Progenitor cell of endocrine pancreas (in vitro differentiated cells): ENCODE results near the gene DKK3. TPM values are rescaled to one million over a fixed set of nuclear protein-coding genes. Genes with fewer than 3 reads are reported as not detected.

ENCODE experiments used
- DNase-seq: peaks from one replicate; pipeline ENCODE4 v3.0.0; 2021; ENCODE audit warnings: low spot score; ENCODE audit not compliant: unreplicated experiment
- H3K27ac Mint-ChIP-seq: 2 replicates; pipeline ENCODE4 v1.8.0; 2021; ENCODE audit warnings: mild to moderate bottlenecking, moderate library complexity, mixed read lengths
- H3K27me3 Mint-ChIP-seq: 2 replicates; pipeline ENCODE4 v1.8.0; 2021; ENCODE audit warnings: mixed read lengths
- H3K36me3 Mint-ChIP-seq: 2 replicates; pipeline ENCODE4 v1.8.0; 2022; ENCODE audit warnings: mixed read lengths; ENCODE audit not compliant: insufficient read depth
- H3K4me1 Mint-ChIP-seq: 2 replicates; pipeline ENCODE4 v1.8.0; 2021; ENCODE audit warnings: low read depth, mixed read lengths
- H3K4me3 Mint-ChIP-seq: 2 replicates; pipeline ENCODE4 v1.8.0; 2021; ENCODE audit warnings: low read depth, mild to moderate bottlenecking, moderate library complexity, mixed read lengths
- H3K9me3 Mint-ChIP-seq: 2 replicates; pipeline ENCODE4 v1.8.0; 2021; ENCODE audit warnings: low read depth, mixed read lengths
- CTCF ChIP-seq: fragments of 200-600 bp; sonication (generic); IDR thresholded peaks from one replicate; pipeline ENCODE4 v1.5.0; 2021; ENCODE audit warnings: antibody characterized with exemption, mild to moderate bottlenecking; ENCODE audit not compliant: unreplicated experiment
- total RNA-seq: library from RNA; stranded (reverse); gene quantifications from 2 replicates; pipeline ENCODE4 v1.2.1, GENCODE V29; 2021

DKK3 gene
- total RNA-seq, 1 donor from 2014 or later = 75.2 TPM

- Mint-ChIP-seq H3K27me3 (peaks cover 16% of the 10 kb centered on the region), H3K36me3 (peaks cover 9% of the 10 kb centered on the region), H3K4me1 (peaks cover 6% of the 10 kb centered on the region), H3K9me3 (no peaks in the 10 kb centered on the region), H3K27ac (no peak overlapping the region), H3K4me3 (no peak overlapping the region)
- TF ChIP-seq CTCF = no peak
- no peak for DNase-seq
Measured at GRCh38 chr11:12006552-12007229, 1.7 kb downstream of the DKK3 start.

DNA sequence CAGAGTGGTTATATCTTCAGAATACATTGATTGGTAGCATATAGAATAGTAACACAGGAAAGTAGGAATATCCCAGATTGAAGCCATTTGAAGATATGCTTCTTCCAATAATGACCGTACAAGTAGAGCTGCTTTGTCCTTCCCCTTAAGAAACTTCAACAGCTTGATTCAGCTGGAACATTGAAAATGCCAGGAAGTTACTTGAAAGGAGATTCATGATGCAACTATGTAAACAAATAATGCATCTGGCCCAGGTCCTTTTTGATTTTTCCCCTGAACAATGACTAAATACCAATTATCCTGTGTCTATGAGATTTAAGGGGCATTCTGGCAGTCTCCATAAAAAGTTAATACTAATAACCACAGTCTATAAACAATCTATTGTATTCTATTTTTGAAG, 3.0 kb downstream of the DKK3 start:
- H3K27me3 Mint-ChIP-seq = peaks cover 11% of the 10 kb centered on the region
- no peak for DNase-seq
- H3K36me3 Mint-ChIP-seq = peaks cover 9% of the 10 kb centered on the region
- peaks cover 16% of the 10 kb centered on the region for H3K4me1 Mint-ChIP-seq
- TF ChIP-seq CTCF = no peak
- no peaks in the 10 kb centered on the region for H3K9me3 Mint-ChIP-seq
- H3K4me3 Mint-ChIP-seq = no peak overlapping the region
- no peak overlapping the region for H3K27ac Mint-ChIP-seq

DNA sequence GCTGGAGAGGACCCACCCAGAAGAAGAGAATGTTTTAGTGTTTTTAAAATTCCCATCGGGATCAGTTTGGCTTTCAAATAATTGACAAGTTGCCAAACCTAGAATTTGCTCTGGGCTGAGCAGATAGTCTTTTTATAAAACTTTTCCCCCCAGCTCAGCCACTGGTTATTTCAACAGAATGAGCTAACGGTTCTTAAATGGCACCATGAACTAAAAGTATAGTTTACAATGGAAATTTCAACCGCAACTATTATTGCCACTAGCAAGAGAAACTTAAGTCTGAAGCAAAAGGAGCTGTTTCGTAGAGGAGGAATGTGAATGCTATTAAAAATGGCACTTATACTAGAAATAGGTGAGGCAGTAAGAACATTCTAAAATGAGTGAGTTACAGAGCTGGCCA, 3.4 kb downstream of the DKK3 start:
- Mint-ChIP-seq H3K27me3 (peaks cover 10% of the 10 kb centered on the region), H3K36me3 (peaks cover 9% of the 10 kb centered on the region), H3K9me3 (no peaks in the 10 kb centered on the region), H3K4me1 (peaks cover 16% of the 10 kb centered on the region), H3K4me3 (no peak overlapping the region), H3K27ac (no peak overlapping the region)
- DNase-seq = no peak
- no peak for TF ChIP-seq CTCF

GRCh38 chr11:12003815-12004214, 4.6 kb downstream of the DKK3 start:
- Mint-ChIP-seq H3K9me3 (no peaks in the 10 kb centered on the region), H3K27ac (no peak overlapping the region), H3K36me3 (peaks cover 15% of the 10 kb centered on the region), H3K4me3 (no peak overlapping the region), H3K27me3 (peaks cover 10% of the 10 kb centered on the region), H3K4me1 (peaks cover 13% of the 10 kb centered on the region)
- TF ChIP-seq CTCF = no peak
- DNase-seq = no peak

DNA sequence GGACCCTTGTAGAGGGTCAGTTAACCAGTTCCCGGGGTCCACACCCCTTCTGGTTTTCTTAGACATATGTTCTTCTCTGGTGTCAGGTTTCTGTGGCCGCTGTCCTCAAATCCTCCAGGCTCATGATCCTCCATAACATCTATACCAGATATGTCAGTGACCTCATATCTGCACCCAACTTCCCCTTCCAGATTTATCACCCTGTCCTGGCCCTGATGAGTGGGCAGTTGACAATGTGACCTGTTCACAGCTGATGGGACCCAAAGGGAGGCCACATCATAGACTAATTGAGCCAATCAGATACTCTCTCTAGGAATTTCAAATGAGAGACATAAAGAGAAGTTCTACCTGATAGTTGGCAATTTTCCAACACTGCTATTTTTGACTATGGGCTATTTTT, 5.1 kb downstream of the DKK3 start:
- Mint-ChIP-seq H3K4me3 (no peak overlapping the region), H3K9me3 (no peaks in the 10 kb centered on the region), H3K27me3 (peaks cover 10% of the 10 kb centered on the region), H3K4me1 (peaks cover 13% of the 10 kb centered on the region), H3K36me3 (peaks cover 18% of the 10 kb centered on the region), H3K27ac (no peak overlapping the region)
- no peak for DNase-seq
- TF ChIP-seq CTCF = no peak
